ENCODE results near the gene ZNF423. TPM values are rescaled to one million over a fixed set of nuclear protein-coding genes. Genes with fewer than 3 reads are reported as not detected.

Gene ZNF423
- total and polyA plus RNA-seq, 10 donors = 0.36 to 7.0 (median 3.7) TPM

- H3K27me3 ChIP-seq (replicated peaks in 1 of 7) = peaks cover 0 to 27% (median 0%) of the 10 kb centered on the region in 7 donors
- H3K4me1 ChIP-seq = peaks cover 0 to 28% (median 10%) of the 10 kb centered on the region in 6 donors
- H3K27ac ChIP-seq = peak overlapping the region in 2 of 8 donors; percentile 3 to 21
- no peak overlapping the region for H3K4me3 ChIP-seq
- no peak for TF ChIP-seq POLR2A (IDR thresholded peaks at IDR 0.05)
- TF ChIP-seq CTCF (IDR thresholded peaks at IDR 0.05 in 8 of 11, conservative IDR thresholded peaks at IDR 0.05 in 3 of 11) = no peak
- no peak for TF ChIP-seq POLR2AphosphoS5 (IDR thresholded peaks at IDR 0.05)
- no peaks in the 10 kb centered on the region for H3K36me3 ChIP-seq
- DNase-seq = peak; percentile 71
- WGBS, 5 donors = 68 to 88% (median 73%) methylated on average over 6 of the region's 6 CpGs
- H3K9me3 ChIP-seq = no peaks in the 10 kb centered on the region
- intact Hi-C loops (cut with DNase I; ENCODE audit: low total_unique reads) = no loop called here
Observed at GRCh38 chr16:49462989-49463371, 392.9 kb downstream of the ZNF423 start.

GRCh38 chr16:49462362-49462988 is 393.4 kb downstream of the ZNF423 start:
- Histone ChIP-seq H3K27ac (no peak overlapping the region), H3K4me1 (peaks cover 0 to 28% (median 10%) of the 10 kb centered on the region in 6 donors), H3K4me3 (no peak overlapping the region), H3K36me3 (no peaks in the 10 kb centered on the region), H3K9me3 (no peaks in the 10 kb centered on the region), H3K27me3 (replicated peaks in 1 of 7) (peaks cover 0 to 27% (median 0%) of the 10 kb centered on the region in 7 donors)
- no peak for DNase-seq
- intact Hi-C loops (cut with DNase I; ENCODE audit: low total_unique reads) = no loop called here
- TF ChIP-seq CTCF (IDR thresholded peaks at IDR 0.05 in 8 of 11, conservative IDR thresholded peaks at IDR 0.05 in 3 of 11) (no peak), POLR2A (IDR thresholded peaks at IDR 0.05) (no peak), POLR2AphosphoS5 (IDR thresholded peaks at IDR 0.05) (no peak)
- WGBS, 5 donors = 81 to 92% (median 89%) methylated on average over 8 of the region's 8 CpGs

- TF ChIP-seq POLR2AphosphoS5 (IDR thresholded peaks at IDR 0.05) = no peak
- DNase-seq = peak; percentile 73
- Histone ChIP-seq H3K4me1 (peaks cover 0 to 28% (median 10%) of the 10 kb centered on the region in 6 donors), H3K27ac (no peak overlapping the region), H3K4me3 (no peak overlapping the region), H3K9me3 (no peaks in the 10 kb centered on the region), H3K36me3 (no peaks in the 10 kb centered on the region), H3K27me3 (replicated peaks in 1 of 7) (peaks cover 0 to 27% (median 0%) of the 10 kb centered on the region in 7 donors)
- intact Hi-C loops (cut with DNase I; ENCODE audit: low total_unique reads) = no loop called here
- 89 to 95% (median 90%) methylated on average over 5 to 7 of the region's 7 CpGs for WGBS, 5 donors
Observed at GRCh38 chr16:49461517-49461951, 394.4 kb downstream of the ZNF423 start.

- H3K27ac ChIP-seq = no peak overlapping the region
Observed at GRCh38 chr16:49460786-49461470, 395.0 kb downstream of the ZNF423 start.

More at GRCh38 chr16:49460786-49461470, 395.0 kb downstream of the ZNF423 start:
- Histone ChIP-seq H3K4me1 (peaks cover 0 to 28% (median 10%) of the 10 kb centered on the region in 6 donors), H3K4me3 (no peak overlapping the region), H3K9me3 (no peaks in the 10 kb centered on the region), H3K36me3 (no peaks in the 10 kb centered on the region), H3K27me3 (replicated peaks in 1 of 7) (peaks cover 0 to 27% (median 0%) of the 10 kb centered on the region in 7 donors)
- intact Hi-C loops (cut with DNase I; ENCODE audit: low total_unique reads) = no loop called here
- 76 to 89% (median 81%) methylated on average over 10 of the region's 10 CpGs for WGBS, 5 donors
- DNase-seq = peak; percentile 51
- TF ChIP-seq POLR2A (IDR thresholded peaks at IDR 0.05) (no peak), POLR2AphosphoS5 (IDR thresholded peaks at IDR 0.05) (no peak), CTCF (IDR thresholded peaks at IDR 0.05 in 8 of 11, conservative IDR thresholded peaks at IDR 0.05 in 3 of 11) (no peak)
